OCI-LY1 (cell line): ENCODE data around the gene CD164.

ENCODE experiments used
- EZH2 ChIP-seq: fragments of 200-600 bp; sonication (generic), shearing (Covaris generic); IDR thresholded peaks from 2 replicates; pipeline ENCODE4 v1.8.0; 2017; ENCODE audit warnings: borderline replicate concordance, mixed run types, mild to moderate bottlenecking, antibody characterized with exemption, low read length, moderate library complexity, mixed read lengths
- TF ChIP-seq, protein P1 (sequence below): fragments of 200-600 bp; sonication (generic), shearing (Covaris generic); IDR thresholded peaks from 2 replicates; pipeline ENCODE4 v1.5.1; 2017; ENCODE audit warnings: mild to moderate bottlenecking, antibody characterized with exemption, low read length, moderate library complexity, mixed read lengths

DNA sequence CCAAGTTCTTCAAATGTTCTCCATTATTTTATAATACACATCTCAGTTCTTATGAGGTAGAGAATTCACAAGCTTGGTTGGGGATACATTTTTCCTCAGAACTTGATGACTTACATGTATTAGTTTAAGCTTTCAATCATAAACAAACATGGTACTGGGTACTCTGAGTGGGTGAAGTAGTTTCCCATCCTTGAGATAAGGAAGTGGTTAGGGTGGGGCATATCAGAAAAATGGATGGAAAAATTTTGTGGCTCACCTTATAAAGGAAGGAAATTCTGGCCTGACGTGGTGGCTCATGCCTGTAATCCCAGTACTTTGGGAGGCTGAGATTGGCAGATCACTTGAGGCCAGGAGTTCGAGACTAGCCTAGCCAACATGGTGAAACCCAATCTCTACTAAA is 52.0 kb downstream of the CD164 start:
- TF ChIP-seq, protein P1, sequence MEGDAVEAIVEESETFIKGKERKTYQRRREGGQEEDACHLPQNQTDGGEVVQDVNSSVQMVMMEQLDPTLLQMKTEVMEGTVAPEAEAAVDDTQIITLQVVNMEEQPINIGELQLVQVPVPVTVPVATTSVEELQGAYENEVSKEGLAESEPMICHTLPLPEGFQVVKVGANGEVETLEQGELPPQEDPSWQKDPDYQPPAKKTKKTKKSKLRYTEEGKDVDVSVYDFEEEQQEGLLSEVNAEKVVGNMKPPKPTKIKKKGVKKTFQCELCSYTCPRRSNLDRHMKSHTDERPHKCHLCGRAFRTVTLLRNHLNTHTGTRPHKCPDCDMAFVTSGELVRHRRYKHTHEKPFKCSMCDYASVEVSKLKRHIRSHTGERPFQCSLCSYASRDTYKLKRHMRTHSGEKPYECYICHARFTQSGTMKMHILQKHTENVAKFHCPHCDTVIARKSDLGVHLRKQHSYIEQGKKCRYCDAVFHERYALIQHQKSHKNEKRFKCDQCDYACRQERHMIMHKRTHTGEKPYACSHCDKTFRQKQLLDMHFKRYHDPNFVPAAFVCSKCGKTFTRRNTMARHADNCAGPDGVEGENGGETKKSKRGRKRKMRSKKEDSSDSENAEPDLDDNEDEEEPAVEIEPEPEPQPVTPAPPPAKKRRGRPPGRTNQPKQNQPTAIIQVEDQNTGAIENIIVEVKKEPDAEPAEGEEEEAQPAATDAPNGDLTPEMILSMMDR: no peak
- no peak for TF ChIP-seq EZH2
